Vagina (tissue), 2 donors: ENCODE data around the gene COBL.

ENCODE experiments used
- CTCF ChIP-seq, 3 experiments: fragments of 450-650 bp in 2 of 3; fragments of 200-600 bp in 1 of 3; sonication (generic) in 1 of 3; IDR thresholded peaks; one replicate each; pipeline ENCODE4 v1.5.1; 2017 to 2019; ENCODE audit warnings: antibody characterized with exemption in 3 of 3, mild to moderate bottlenecking in 2 of 3, moderate library complexity in 2 of 3
- POLR2A ChIP-seq, 2 donors: fragments of 450-650 bp; IDR thresholded peaks; one replicate each; pipeline ENCODE4 v1.6.1; 2017; ENCODE audit warnings: antibody characterized with exemption in 2 of 2, mild to moderate bottlenecking in 2 of 2, moderate library complexity in 2 of 2
- POLR2AphosphoS5 ChIP-seq, 2 donors: sonication (generic); formaldehyde crosslinking; IDR thresholded peaks; one replicate each; pipeline ENCODE4 v1.9.0; 2017; ENCODE audit warnings: antibody characterized with exemption in 2 of 2, mild to moderate bottlenecking in 2 of 2, low read depth in 1 of 2; ENCODE audit not compliant: insufficient read depth in 1 of 2

GRCh38 chr7:51261950-51262795 is 54.4 kb downstream of the COBL start:
- TF ChIP-seq CTCF (IDR thresholded peaks at IDR 0.05) (no peak), POLR2A (IDR thresholded peaks at IDR 0.05) (no peak), POLR2AphosphoS5 (IDR thresholded peaks at IDR 0.05; ENCODE audit: insufficient read depth in 1 of 2, low read depth in 1 of 2) (no peak)
